Upper lobe of right lung (tissue), 1 donor: ENCODE results near the gene ST8SIA5. TPM values are rescaled to one million over a fixed set of nuclear protein-coding genes. Genes with fewer than 3 reads are reported as not detected.

Experiments used
- ATAC-seq: fragments of 200-7000 bp; cut with Tn5 transposase; one replicate; pipeline ENCODE4 v1.9.1; 2020; ENCODE audit warnings: mild to moderate bottlenecking, moderate library complexity
- DNase-seq: peaks from one replicate; pipeline ENCODE4 v3.0.0-alpha.2; 2020
- H3K27ac ChIP-seq: fragments of 200-600 bp; one replicate; pipeline ENCODE4 v1.8.0; 2022
- H3K27me3 ChIP-seq: fragments of 200-600 bp; one replicate; pipeline ENCODE4 v1.8.0; 2022; ENCODE audit warnings: mild to moderate bottlenecking
- H3K36me3 ChIP-seq: fragments of 200-600 bp; one replicate; pipeline ENCODE4 v1.8.0; 2022
- H3K4me1 ChIP-seq: fragments of 200-600 bp; one replicate; pipeline ENCODE4 v1.8.0; 2022
- H3K4me3 ChIP-seq: fragments of 200-600 bp; one replicate; pipeline ENCODE4 v1.8.0; 2022; ENCODE audit warnings: mild to moderate bottlenecking
- H3K9me3 ChIP-seq: fragments of 200-600 bp; one replicate; pipeline ENCODE4 v1.8.0; 2022
- intact Hi-C: fragments of 100-400 bp; cut with DNase I; formaldehyde crosslinking; loops from one replicate; pipeline ENCODE4 v1.11.0; 2022
- total RNA-seq: library from RNA; stranded (reverse); fragmentation: NEBNext Ultra II Directional; extraction: Animal tissue kit (Norgen Biotek cat#: 25700); gene quantifications from one replicate; pipeline ENCODE4 v1.2.1, GENCODE V29; 2021
- TF ChIP-seq, protein P1 (sequence below): fragments of 200-600 bp; IDR thresholded peaks from one replicate; pipeline ENCODE4 v1.8.0; 2022; ENCODE audit warnings: antibody characterized with exemption
- donor health status: DM: no; HTN: yes; CAD: no; lungs with severe emphysema.

The ST8SIA5 gene
- total RNA-seq, 1 donor from 2014 or later, result not detected

DNA sequence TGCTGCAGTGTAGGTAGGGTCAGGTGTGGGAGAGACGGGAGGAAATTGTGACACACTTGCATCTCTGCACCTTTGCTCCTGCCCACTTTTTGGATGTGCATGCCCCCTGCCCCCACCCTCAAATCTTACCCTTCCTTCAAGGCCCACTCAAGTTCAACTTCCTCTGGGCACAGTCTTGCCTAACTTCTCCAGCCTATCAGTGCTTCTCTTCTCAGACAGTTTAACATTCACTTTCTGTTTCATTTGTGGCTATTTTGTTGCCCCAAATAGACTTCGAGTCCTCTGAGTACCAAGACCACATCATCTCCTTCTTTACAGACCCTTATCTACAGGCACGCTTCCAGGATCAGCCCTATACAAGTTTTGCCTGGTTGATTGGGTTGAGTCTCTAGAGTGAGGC is 2.7 kb downstream of the ST8SIA5 start:
- Histone ChIP-seq H3K27ac (no peak overlapping the region), H3K4me3 (no peak overlapping the region), H3K4me1 (peaks cover 12% of the 10 kb centered on the region), H3K9me3 (no peaks in the 10 kb centered on the region), H3K36me3 (no peaks in the 10 kb centered on the region), H3K27me3 (peaks cover 39% of the 10 kb centered on the region)
- TF ChIP-seq, protein P1, sequence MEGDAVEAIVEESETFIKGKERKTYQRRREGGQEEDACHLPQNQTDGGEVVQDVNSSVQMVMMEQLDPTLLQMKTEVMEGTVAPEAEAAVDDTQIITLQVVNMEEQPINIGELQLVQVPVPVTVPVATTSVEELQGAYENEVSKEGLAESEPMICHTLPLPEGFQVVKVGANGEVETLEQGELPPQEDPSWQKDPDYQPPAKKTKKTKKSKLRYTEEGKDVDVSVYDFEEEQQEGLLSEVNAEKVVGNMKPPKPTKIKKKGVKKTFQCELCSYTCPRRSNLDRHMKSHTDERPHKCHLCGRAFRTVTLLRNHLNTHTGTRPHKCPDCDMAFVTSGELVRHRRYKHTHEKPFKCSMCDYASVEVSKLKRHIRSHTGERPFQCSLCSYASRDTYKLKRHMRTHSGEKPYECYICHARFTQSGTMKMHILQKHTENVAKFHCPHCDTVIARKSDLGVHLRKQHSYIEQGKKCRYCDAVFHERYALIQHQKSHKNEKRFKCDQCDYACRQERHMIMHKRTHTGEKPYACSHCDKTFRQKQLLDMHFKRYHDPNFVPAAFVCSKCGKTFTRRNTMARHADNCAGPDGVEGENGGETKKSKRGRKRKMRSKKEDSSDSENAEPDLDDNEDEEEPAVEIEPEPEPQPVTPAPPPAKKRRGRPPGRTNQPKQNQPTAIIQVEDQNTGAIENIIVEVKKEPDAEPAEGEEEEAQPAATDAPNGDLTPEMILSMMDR, result no peak
- intact Hi-C loops, result no loop called here
- ATAC-seq (peak; percentile 22), DNase-seq (no peak)

DNA sequence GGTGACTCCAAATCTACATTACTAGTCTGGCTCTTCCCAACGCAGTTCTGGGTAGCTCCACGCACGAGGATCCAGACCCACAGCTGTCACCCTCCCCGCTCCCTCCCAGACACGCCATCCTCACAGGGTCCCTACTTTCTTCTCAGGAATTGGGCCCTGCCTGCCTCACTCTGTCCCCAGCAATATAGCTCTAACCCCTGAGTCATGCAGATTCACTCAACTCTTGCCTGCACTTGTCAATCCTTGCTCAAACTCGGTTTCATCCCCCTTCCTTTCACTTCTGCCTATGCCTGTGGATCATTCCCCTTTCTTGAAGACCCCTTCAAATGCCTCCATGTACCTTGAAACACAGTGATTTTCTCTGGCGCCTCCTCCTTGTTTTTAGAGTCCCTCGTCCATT is 5.0 kb downstream of the ST8SIA5 start:
- no peaks in the 10 kb centered on the region for H3K36me3 ChIP-seq
- DNase-seq (no peak), ATAC-seq (no peak)
- no peaks in the 10 kb centered on the region for H3K9me3 ChIP-seq
- TF ChIP-seq, protein P1, result no peak
- H3K27me3 ChIP-seq, result peaks cover 17% of the 10 kb centered on the region
- H3K4me1 ChIP-seq, result peaks cover under 1% of the 10 kb centered on the region
- no peak overlapping the region for H3K27ac ChIP-seq
- intact Hi-C loops, result no loop called here
- no peak overlapping the region for H3K4me3 ChIP-seq

DNA sequence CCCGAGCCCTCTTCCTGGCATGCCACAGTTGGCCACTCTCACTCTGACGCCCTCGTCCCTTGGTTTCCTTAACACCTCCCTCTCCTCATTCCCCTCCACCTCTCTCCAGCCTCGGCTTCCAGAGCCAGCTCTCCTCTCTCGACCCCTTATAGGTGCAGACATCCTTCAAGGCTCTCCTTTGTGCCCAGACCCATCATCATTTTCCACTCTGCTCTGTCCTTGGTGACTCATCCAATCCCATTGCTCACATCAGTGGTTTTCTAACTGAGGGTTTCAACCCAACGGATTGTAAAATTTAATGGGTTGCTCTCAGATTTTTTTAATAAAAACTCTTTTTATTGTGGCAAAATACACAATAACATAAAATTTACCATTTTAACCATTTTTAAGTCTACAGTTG is 6.2 kb downstream of the ST8SIA5 start:
- Histone ChIP-seq H3K27ac (no peak overlapping the region), H3K36me3 (no peaks in the 10 kb centered on the region), H3K4me1 (no peaks in the 10 kb centered on the region), H3K27me3 (peaks cover 6% of the 10 kb centered on the region), H3K9me3 (no peaks in the 10 kb centered on the region), H3K4me3 (no peak overlapping the region)
- DNase-seq, result no peak
- no peak for ATAC-seq
- intact Hi-C loops, result no loop called here
- TF ChIP-seq, protein P1, result no peak

DNA sequence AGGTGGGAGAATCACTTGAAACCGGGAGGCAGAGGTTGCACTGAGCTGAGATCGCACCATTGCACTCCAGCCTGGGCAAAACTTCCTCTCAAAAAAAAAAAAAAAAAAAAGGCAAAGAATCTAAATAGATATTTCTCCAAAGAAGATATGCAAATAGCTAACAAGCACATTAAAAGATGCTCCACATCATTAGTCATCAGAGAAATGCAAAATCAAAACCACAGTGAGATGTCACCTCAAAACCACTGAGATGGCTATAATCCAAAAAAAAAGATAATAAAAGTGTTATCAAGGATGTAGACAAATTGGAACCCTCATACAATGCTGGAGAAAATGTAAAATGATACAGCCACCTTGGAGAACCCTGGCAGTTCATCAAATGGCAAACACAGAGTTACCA is 8.4 kb downstream of the ST8SIA5 start:
- Histone ChIP-seq H3K9me3 (no peaks in the 10 kb centered on the region), H3K27ac (no peak overlapping the region), H3K27me3 (no peaks in the 10 kb centered on the region), H3K4me1 (no peaks in the 10 kb centered on the region), H3K4me3 (no peak overlapping the region), H3K36me3 (no peaks in the 10 kb centered on the region)
- intact Hi-C loops, result no loop called here
- DNase-seq (no peak), ATAC-seq (no peak)
- TF ChIP-seq, protein P1, result no peak

DNA sequence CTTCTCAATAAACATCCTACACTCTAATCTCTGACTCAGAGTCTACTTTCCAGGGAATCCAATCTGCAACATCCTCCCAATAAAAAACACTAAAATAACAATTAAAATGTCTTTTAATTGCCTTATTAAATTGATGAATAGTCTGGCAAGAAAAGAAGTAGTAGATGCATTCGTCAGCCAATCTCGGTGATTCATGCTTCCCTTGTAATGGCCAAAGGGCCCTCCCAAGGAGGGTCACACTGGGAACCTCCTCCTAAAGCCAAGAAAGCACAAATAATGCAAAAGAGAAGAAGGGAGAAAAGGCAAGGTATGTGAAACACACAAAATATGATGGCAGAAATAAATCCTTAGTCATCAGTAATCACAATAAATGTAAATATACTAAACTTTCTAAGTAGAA is 16.8 kb downstream of the ST8SIA5 start:
- Histone ChIP-seq H3K9me3 (no peaks in the 10 kb centered on the region), H3K27ac (no peak overlapping the region), H3K4me3 (no peak overlapping the region), H3K4me1 (no peaks in the 10 kb centered on the region), H3K36me3 (no peaks in the 10 kb centered on the region), H3K27me3 (peaks cover 11% of the 10 kb centered on the region)
- TF ChIP-seq, protein P1, result no peak
- intact Hi-C loops, result no loop called here
- DNase-seq (no peak), ATAC-seq (no peak)

DNA sequence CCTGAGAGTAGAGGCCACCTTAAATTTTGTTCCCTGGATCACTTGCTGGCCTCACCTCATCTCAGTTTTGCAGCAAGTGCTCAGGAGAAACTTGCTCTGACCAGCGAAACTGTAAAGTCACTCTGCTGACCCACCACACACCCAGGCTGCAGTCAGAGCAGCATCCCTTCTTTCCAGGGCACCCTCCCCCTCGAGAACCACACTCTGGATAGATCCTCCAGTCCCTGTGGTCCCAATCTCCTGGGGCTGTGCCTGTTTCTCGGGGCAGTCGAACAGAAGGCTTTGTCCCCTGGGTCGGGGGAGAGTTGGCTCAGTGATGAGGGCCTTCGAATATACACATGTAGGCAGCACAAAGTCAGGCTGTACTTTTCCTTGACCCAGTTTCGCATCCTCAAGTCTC is 18.4 kb downstream of the ST8SIA5 start:
- no peaks in the 10 kb centered on the region for H3K36me3 ChIP-seq
- no peak for DNase-seq
- TF ChIP-seq, protein P1, result no peak
- no peak overlapping the region for H3K27ac ChIP-seq
- peaks cover 11% of the 10 kb centered on the region for H3K27me3 ChIP-seq
- H3K4me3 ChIP-seq, result no peak overlapping the region
- H3K9me3 ChIP-seq, result no peaks in the 10 kb centered on the region
- intact Hi-C loops, result no loop called here
- no peak for ATAC-seq
- H3K4me1 ChIP-seq, result no peaks in the 10 kb centered on the region
